Measurements from ENCODE around the gene CHIT1. TPM values are rescaled to one million over a fixed set of nuclear protein-coding genes. Genes with fewer than 3 reads are reported as not detected.

CHIT1 gene
- total and polyA plus RNA-seq, 9 of the 15 experiments (the other 6 are each of a cell fraction or from before 2014, with no cell fraction given), result not detected

DNA sequence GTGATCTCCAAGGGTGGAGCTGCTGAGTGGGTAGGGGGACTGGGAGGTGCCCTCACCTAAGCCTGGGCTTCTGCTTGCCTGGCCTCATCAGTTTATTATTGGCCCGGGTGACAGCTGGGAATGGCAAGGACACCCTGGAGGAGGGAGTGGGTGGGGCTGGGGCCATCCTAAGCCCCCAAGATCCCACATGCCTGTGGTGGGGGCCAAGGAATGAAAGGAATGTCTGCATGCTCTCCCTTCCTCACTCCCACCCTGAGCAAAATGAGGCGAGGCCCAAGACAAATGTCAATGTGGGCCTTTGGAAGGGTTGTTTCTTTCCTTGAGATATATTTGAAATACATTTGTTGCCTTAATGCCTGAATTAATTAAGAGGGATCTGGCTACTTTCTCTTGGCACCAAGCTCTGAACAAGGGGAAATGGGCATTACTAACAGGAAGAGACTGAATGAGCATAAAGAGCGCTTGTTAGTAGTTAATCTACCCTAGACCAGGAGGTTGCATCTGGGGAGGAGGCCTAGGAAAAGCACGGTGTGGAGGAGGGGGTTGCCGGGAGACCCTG is 23.3 kb downstream of the CHIT1 start:
- Histone ChIP-seq H3K79me2 (ENCODE audit: control insufficient read depth, insufficient read depth, low read length) (no peaks in the 10 kb centered on the region), H2AFZ (ENCODE audit: low read depth, low read length) (no peak overlapping the region), H3K4me3 (no peak overlapping the region), H3K4me1 (replicated peaks in 1 of 2; ENCODE audit: control insufficient read depth in 2 of 2, insufficient read depth in 2 of 2, low read length in 2 of 2) (no peaks in the 10 kb centered on the region), H3K9me1 (ENCODE audit: control insufficient read depth, insufficient read depth, low read length) (no peaks in the 10 kb centered on the region), H3K4me2 (ENCODE audit: insufficient read depth, low read length) (no peak overlapping the region), H3K36me3 (ENCODE audit: control insufficient read depth, insufficient read depth, low read length) (no peaks in the 10 kb centered on the region), H3K27ac (ENCODE audit: extremely low read depth, low read depth, low read length) (no peak overlapping the region), H3K9ac (ENCODE audit: insufficient read depth in 1 of 2, low read depth in 2 of 2, low read length in 2 of 2) (no peak overlapping the region), H3K27me3 (ENCODE audit: control insufficient read depth in 2 of 2, insufficient read depth in 2 of 2, low read length in 2 of 2) (peaks cover 21 to 41% of the 10 kb centered on the region in 2 experiments; a peak in 4 of 5 replicates), H4K20me1 (replicated peaks; ENCODE audit: control insufficient read depth, insufficient read depth, low read length) (no peaks in the 10 kb centered on the region), H3K9me3 (replicated peaks; ENCODE audit: control insufficient read depth, insufficient read depth, low read depth, low read length) (no peaks in the 10 kb centered on the region)
- POLR2A ChIA-PET, result interaction anchor here (0.5 to 1.3 kb wide), 5 partner anchors 9 to 495 kb away, joined by 3 to 4 read pairs (median 3); no protein-coding TSS in a partner anchor
- TF ChIP-seq LCOR (CRISPR knock-in tag; IDR thresholded peaks at IDR 0.05) (no peak), HNRNPLL (IDR thresholded peaks at IDR 0.05; ENCODE audit: low read depth, low read length, poor library complexity, severe bottlenecking) (no peak), TBP (optimal IDR thresholded peaks at IDR 0.05; ENCODE audit: low read depth, low read length) (no peak), PBX2 (CRISPR knock-in tag; IDR thresholded peaks at IDR 0.05; ENCODE audit: low read depth) (no peak), PBX2 (tag; conservative IDR thresholded peaks at IDR 0.05; ENCODE audit: low read depth) (no peak), ZNF174 (CRISPR knock-in tag; IDR thresholded peaks at IDR 0.05) (no peak), MCM7 (IDR thresholded peaks at IDR 0.05) (no peak)
- TF ChIP-seq, protein P1, sequence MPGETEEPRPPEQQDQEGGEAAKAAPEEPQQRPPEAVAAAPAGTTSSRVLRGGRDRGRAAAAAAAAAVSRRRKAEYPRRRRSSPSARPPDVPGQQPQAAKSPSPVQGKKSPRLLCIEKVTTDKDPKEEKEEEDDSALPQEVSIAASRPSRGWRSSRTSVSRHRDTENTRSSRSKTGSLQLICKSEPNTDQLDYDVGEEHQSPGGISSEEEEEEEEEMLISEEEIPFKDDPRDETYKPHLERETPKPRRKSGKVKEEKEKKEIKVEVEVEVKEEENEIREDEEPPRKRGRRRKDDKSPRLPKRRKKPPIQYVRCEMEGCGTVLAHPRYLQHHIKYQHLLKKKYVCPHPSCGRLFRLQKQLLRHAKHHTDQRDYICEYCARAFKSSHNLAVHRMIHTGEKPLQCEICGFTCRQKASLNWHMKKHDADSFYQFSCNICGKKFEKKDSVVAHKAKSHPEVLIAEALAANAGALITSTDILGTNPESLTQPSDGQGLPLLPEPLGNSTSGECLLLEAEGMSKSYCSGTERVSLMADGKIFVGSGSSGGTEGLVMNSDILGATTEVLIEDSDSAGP (CRISPR knock-in tag; IDR thresholded peaks at IDR 0.05), result no peak
- TF ChIP-seq, protein P2, sequence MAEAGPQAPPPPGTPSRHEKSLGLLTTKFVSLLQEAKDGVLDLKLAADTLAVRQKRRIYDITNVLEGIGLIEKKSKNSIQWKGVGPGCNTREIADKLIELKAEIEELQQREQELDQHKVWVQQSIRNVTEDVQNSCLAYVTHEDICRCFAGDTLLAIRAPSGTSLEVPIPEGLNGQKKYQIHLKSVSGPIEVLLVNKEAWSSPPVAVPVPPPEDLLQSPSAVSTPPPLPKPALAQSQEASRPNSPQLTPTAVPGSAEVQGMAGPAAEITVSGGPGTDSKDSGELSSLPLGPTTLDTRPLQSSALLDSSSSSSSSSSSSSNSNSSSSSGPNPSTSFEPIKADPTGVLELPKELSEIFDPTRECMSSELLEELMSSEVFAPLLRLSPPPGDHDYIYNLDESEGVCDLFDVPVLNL (CRISPR knock-in tag; IDR thresholded peaks at IDR 0.05; ENCODE audit: low read depth), result no peak
- DNase-seq (ENCODE audit: extremely low read depth in 1 of 4, low spot score in 3 of 4) (no peak), FAIRE-seq (no peak), ATAC-seq (no peak)
- intact Hi-C loops (cut with micrococcal nuclease) (no loop called here), in situ Hi-C loops (cut with MboI) (no loop called here)
- CTCF ChIA-PET (ENCODE audit: low intra/inter-chr PET ratio), result no interaction called here
- no TSS peak for BruUV-seq (replicated peaks)
- 1% methylated on average over 5 of the region's 5 CpGs for WGBS (ENCODE audit: insufficient coverage, low coverage, missing lambda C conversion rate)
